GM12873 (cell line): Measurements from ENCODE around the gene MKX.

Experiments used
- CTCF ChIP-seq: IDR thresholded peaks from 2 replicates; pipeline ENCODE4 v1.5.1; 2012; ENCODE audit warnings: low read depth, mild to moderate bottlenecking, moderate library complexity, low read length, control low read depth; ENCODE audit not compliant: insufficient read depth; ENCODE audit errors: missing control alignments

MKX gene

GRCh38 chr10:27745732-27746396 is at the start of gene MKX:
Gene MKX (minus strand): TSS chr10:27745819. CDS start chr10:27743415, 2,404 bp downstream.
- TF ChIP-seq CTCF: no peak

GRCh38 chr10:27794157-27794556 is 48.5 kb upstream of the MKX start:
- no peak for TF ChIP-seq CTCF

- TF ChIP-seq CTCF: no peak
Measured at GRCh38 chr10:27792216-27792615, 46.6 kb upstream of the MKX start.

GRCh38 chr10:27784272-27784671 is 38.7 kb upstream of the MKX start:
- no peak for TF ChIP-seq CTCF

GRCh38 chr10:27783660-27784059 is 38.0 kb upstream of the MKX start:
- peak; percentile 36 for TF ChIP-seq CTCF

GRCh38 chr10:27779462-27780015 is 33.9 kb upstream of the MKX start:
- TF ChIP-seq CTCF: no peak

- no peak for TF ChIP-seq CTCF
Measured at GRCh38 chr10:27774831-27775230, 29.2 kb upstream of the MKX start.
